Measurements from ENCODE around the gene CCNL1.

CCNL1 gene

DNA sequence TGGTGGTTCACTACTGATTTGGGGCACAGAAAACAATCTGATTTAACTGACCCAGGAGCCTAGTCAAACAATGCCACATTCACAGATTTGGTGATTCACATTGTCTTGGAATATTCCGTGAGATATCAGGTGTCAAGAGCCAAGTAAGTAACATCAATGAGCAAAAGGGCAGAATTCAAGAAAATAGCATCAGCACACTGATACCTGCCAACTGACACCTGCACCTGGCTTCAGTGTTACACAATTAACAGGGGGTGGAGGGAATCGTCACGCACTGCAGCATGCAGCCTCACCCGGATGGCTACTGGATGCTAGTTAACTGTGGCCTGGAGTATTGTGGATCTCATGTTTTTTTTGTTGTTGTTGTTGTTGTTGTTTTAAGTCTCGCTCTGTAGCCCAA is 17.6 kb downstream of the CCNL1 start:
- DNase-seq (ENCODE audit: low read depth, low spot score) = no peak
- Histone ChIP-seq H3K4me3 (ENCODE audit: insufficient read length, low read depth) (no peak overlapping the region), H3K27me3 (ENCODE audit: insufficient read depth, insufficient read length) (no peaks in the 10 kb centered on the region), H3K9me3 (ENCODE audit: insufficient read depth, low read length) (no peaks in the 10 kb centered on the region), H3K4me1 (ENCODE audit: insufficient read depth, insufficient read length) (no peaks in the 10 kb centered on the region), H3K36me3 (ENCODE audit: insufficient read depth, insufficient read length, low read length) (peaks cover 55% of the 10 kb centered on the region), H3K9ac (ENCODE audit: insufficient read length, low read depth) (no peak overlapping the region)
- TF ChIP-seq YY1 (IDR thresholded peaks at IDR 0.05; ENCODE audit: insufficient read depth, insufficient read length) = no peak
- no peak for TF ChIP-seq SUZ12 (IDR thresholded peaks at IDR 0.05; ENCODE audit: extremely low read depth, insufficient read depth, insufficient read length)
- TF ChIP-seq ZNF274 (IDR thresholded peaks at IDR 0.05; ENCODE audit: low read depth, low read length) = no peak

GRCh38 chr3:157139938-157140534 is 19.9 kb downstream of the CCNL1 start:
- no peak for DNase-seq (ENCODE audit: low read depth, low spot score)
- Histone ChIP-seq H3K4me3 (ENCODE audit: insufficient read length, low read depth) (no peak overlapping the region), H3K4me1 (ENCODE audit: insufficient read depth, insufficient read length) (peaks cover 2% of the 10 kb centered on the region), H3K9ac (ENCODE audit: insufficient read length, low read depth) (no peak overlapping the region), H3K36me3 (ENCODE audit: insufficient read depth, insufficient read length, low read length) (peaks cover 35% of the 10 kb centered on the region), H3K9me3 (ENCODE audit: insufficient read depth, low read length) (no peaks in the 10 kb centered on the region), H3K27me3 (ENCODE audit: insufficient read depth, insufficient read length) (no peaks in the 10 kb centered on the region)
- no peak for TF ChIP-seq SUZ12 (IDR thresholded peaks at IDR 0.05; ENCODE audit: extremely low read depth, insufficient read depth, insufficient read length)
- TF ChIP-seq YY1 (IDR thresholded peaks at IDR 0.05; ENCODE audit: insufficient read depth, insufficient read length) = no peak
- TF ChIP-seq ZNF274 (IDR thresholded peaks at IDR 0.05; ENCODE audit: low read depth, low read length) = no peak

- peaks cover 2% of the 10 kb centered on the region for H3K4me1 ChIP-seq (ENCODE audit: insufficient read depth, insufficient read length)
- H3K9ac ChIP-seq (ENCODE audit: insufficient read length, low read depth) = no peak overlapping the region
- no peak overlapping the region for H3K4me3 ChIP-seq (ENCODE audit: insufficient read length, low read depth)
- H3K9me3 ChIP-seq (ENCODE audit: insufficient read depth, low read length) = no peaks in the 10 kb centered on the region
- H3K27me3 ChIP-seq (ENCODE audit: insufficient read depth, insufficient read length) = no peaks in the 10 kb centered on the region
- no peak for TF ChIP-seq SUZ12 (IDR thresholded peaks at IDR 0.05; ENCODE audit: extremely low read depth, insufficient read depth, insufficient read length)
- peaks cover 8% of the 10 kb centered on the region for H3K36me3 ChIP-seq (ENCODE audit: insufficient read depth, insufficient read length, low read length)
- no peak for DNase-seq (ENCODE audit: low read depth, low spot score)
These were observed 23.1 kb downstream of the CCNL1 start for GRCh38 chr3:157136647-157137387.

- peaks cover 2% of the 10 kb centered on the region for H3K4me1 ChIP-seq (ENCODE audit: insufficient read depth, insufficient read length)
- no peaks in the 10 kb centered on the region for H3K27me3 ChIP-seq (ENCODE audit: insufficient read depth, insufficient read length)
- H3K36me3 ChIP-seq (ENCODE audit: insufficient read depth, insufficient read length, low read length) = peaks cover 3% of the 10 kb centered on the region
- DNase-seq (ENCODE audit: low read depth, low spot score) = no peak
- TF ChIP-seq YY1 (IDR thresholded peaks at IDR 0.05; ENCODE audit: insufficient read depth, insufficient read length) (no peak), ZNF274 (IDR thresholded peaks at IDR 0.05; ENCODE audit: low read depth, low read length) (no peak), SUZ12 (IDR thresholded peaks at IDR 0.05; ENCODE audit: extremely low read depth, insufficient read depth, insufficient read length) (no peak)
- no peak overlapping the region for H3K9ac ChIP-seq (ENCODE audit: insufficient read length, low read depth)
- no peaks in the 10 kb centered on the region for H3K9me3 ChIP-seq (ENCODE audit: insufficient read depth, low read length)
- H3K4me3 ChIP-seq (ENCODE audit: insufficient read length, low read depth) = no peak overlapping the region
These were observed 24.1 kb downstream of the CCNL1 start for GRCh38 chr3:157135671-157136396.

GRCh38 chr3:157134620-157135191 is 25.2 kb downstream of the CCNL1 start:
- no peak for TF ChIP-seq ZNF274 (IDR thresholded peaks at IDR 0.05; ENCODE audit: low read depth, low read length)
- no peak for TF ChIP-seq SUZ12 (IDR thresholded peaks at IDR 0.05; ENCODE audit: extremely low read depth, insufficient read depth, insufficient read length)
- no peak for TF ChIP-seq YY1 (IDR thresholded peaks at IDR 0.05; ENCODE audit: insufficient read depth, insufficient read length)
- DNase-seq (ENCODE audit: low read depth, low spot score) = no peak
- no peak overlapping the region for H3K9ac ChIP-seq (ENCODE audit: insufficient read length, low read depth)
- H3K4me1 ChIP-seq (ENCODE audit: insufficient read depth, insufficient read length) = peaks cover 8% of the 10 kb centered on the region
- H3K9me3 ChIP-seq (ENCODE audit: insufficient read depth, low read length) = no peaks in the 10 kb centered on the region
- no peaks in the 10 kb centered on the region for H3K27me3 ChIP-seq (ENCODE audit: insufficient read depth, insufficient read length)
- peaks cover 3% of the 10 kb centered on the region for H3K36me3 ChIP-seq (ENCODE audit: insufficient read depth, insufficient read length, low read length)
- H3K4me3 ChIP-seq (ENCODE audit: insufficient read length, low read depth) = no peak overlapping the region

- Histone ChIP-seq H3K9me3 (ENCODE audit: insufficient read depth, low read length) (no peaks in the 10 kb centered on the region), H3K36me3 (ENCODE audit: insufficient read depth, insufficient read length, low read length) (peaks cover 3% of the 10 kb centered on the region), H3K9ac (ENCODE audit: insufficient read length, low read depth) (no peak overlapping the region), H3K4me1 (ENCODE audit: insufficient read depth, insufficient read length) (peaks cover 17% of the 10 kb centered on the region), H3K27me3 (ENCODE audit: insufficient read depth, insufficient read length) (no peaks in the 10 kb centered on the region), H3K4me3 (ENCODE audit: insufficient read length, low read depth) (no peak overlapping the region)
- no peak for DNase-seq (ENCODE audit: low read depth, low spot score)
- TF ChIP-seq YY1 (IDR thresholded peaks at IDR 0.05; ENCODE audit: insufficient read depth, insufficient read length) = no peak
- no peak for TF ChIP-seq ZNF274 (IDR thresholded peaks at IDR 0.05; ENCODE audit: low read depth, low read length)
- no peak for TF ChIP-seq SUZ12 (IDR thresholded peaks at IDR 0.05; ENCODE audit: extremely low read depth, insufficient read depth, insufficient read length)
These were observed 26.3 kb downstream of the CCNL1 start for GRCh38 chr3:157133434-157134320.

Measured in NT2/D1 (cell line).